ENCODE results near the gene ADRB1. TPM values are rescaled to one million over a fixed set of nuclear protein-coding genes. Genes with fewer than 3 reads are reported as not detected.

Gene ADRB1
- total and polyA plus RNA-seq, 4 experiments from 2014 or later: not detected

GRCh38 chr10:114021154-114021553, 22.5 kb upstream of the ADRB1 start:
- Mint-ChIP-seq H3K36me3 (no peaks in the 10 kb centered on the region), H3K27me3 (peaks cover 2 to 10% of the 10 kb centered on the region in 2 donors), H3K4me3 (no peak overlapping the region), H3K27ac (no peak overlapping the region), H3K9me3 (peaks cover 0 to 3% (median 0%) of the 10 kb centered on the region in 8 donors), H3K4me1 (peaks cover 12 to 24% (median 20%) of the 10 kb centered on the region in 4 donors)
- POLR2A ChIA-PET (ENCODE audit: partially characterized antibody): no interaction called here
- no peak overlapping the region for H3K27ac ChIP-seq (ENCODE audit: low read depth, low read length)
- H3K9me3 ChIP-seq (ENCODE audit: control insufficient read depth in 1 of 2, low read length in 2 of 2): no peaks in the 10 kb centered on the region
- H3K36me3 ChIP-seq (ENCODE audit: insufficient read depth, low read length): no peaks in the 10 kb centered on the region
- no peaks in the 10 kb centered on the region for H3K27me3 ChIP-seq (ENCODE audit: insufficient read depth, low read length)
- peaks cover 15% of the 10 kb centered on the region for H3K4me1 ChIP-seq (ENCODE audit: insufficient read depth, low read length)
- CTCF ChIA-PET (ENCODE audit: partially characterized antibody): no interaction called here
- DNase-seq: no peak
- intact Hi-C loops (cut with micrococcal nuclease): no loop called here
- no peak overlapping the region for H3K4me3 ChIP-seq (ENCODE audit: low read length in 2 of 2)

- CTCF ChIA-PET (ENCODE audit: partially characterized antibody): no interaction called here
- no peak overlapping the region for H3K27ac ChIP-seq (ENCODE audit: low read depth, low read length)
- H3K4me3 ChIP-seq (ENCODE audit: low read length in 2 of 2): no peak overlapping the region
- intact Hi-C loops (cut with micrococcal nuclease): no loop called here
- H3K4me3 Mint-ChIP-seq: no peak overlapping the region
- H3K36me3 ChIP-seq (ENCODE audit: insufficient read depth, low read length): no peaks in the 10 kb centered on the region
- H3K27ac Mint-ChIP-seq: no peak overlapping the region
- peaks cover 15% of the 10 kb centered on the region for H3K4me1 ChIP-seq (ENCODE audit: insufficient read depth, low read length)
- peaks cover 12 to 29% (median 20%) of the 10 kb centered on the region in 4 donors for H3K4me1 Mint-ChIP-seq
- no peaks in the 10 kb centered on the region for H3K9me3 ChIP-seq (ENCODE audit: control insufficient read depth in 1 of 2, low read length in 2 of 2)
- no peaks in the 10 kb centered on the region for H3K9me3 Mint-ChIP-seq
- H3K27me3 ChIP-seq (ENCODE audit: insufficient read depth, low read length): no peaks in the 10 kb centered on the region
- no peak for DNase-seq
- no peaks in the 10 kb centered on the region for H3K36me3 Mint-ChIP-seq
- POLR2A ChIA-PET (ENCODE audit: partially characterized antibody): no interaction called here
- H3K27me3 Mint-ChIP-seq: peaks cover 2 to 13% of the 10 kb centered on the region in 2 donors
Measured at GRCh38 chr10:114021717-114022680, 21.7 kb upstream of the ADRB1 start.

GRCh38 chr10:114022766-114023597, 20.7 kb upstream of the ADRB1 start:
- POLR2A ChIA-PET (ENCODE audit: partially characterized antibody): no interaction called here
- intact Hi-C loops (cut with micrococcal nuclease): no loop called here
- H3K4me3 Mint-ChIP-seq: no peak overlapping the region

GRCh38 chr10:114024876-114025610, 18.6 kb upstream of the ADRB1 start:
- no peak overlapping the region for H3K27ac ChIP-seq (ENCODE audit: low read depth, low read length)
- H3K4me1 ChIP-seq (ENCODE audit: insufficient read depth, low read length): peaks cover 15% of the 10 kb centered on the region
- H3K4me3 ChIP-seq (ENCODE audit: low read length in 2 of 2): no peak overlapping the region
- POLR2A ChIA-PET (ENCODE audit: partially characterized antibody): interaction anchor here (0.9 kb wide), 1 partner anchor 63 kb away, joined by 3 read pairs; no protein-coding TSS in a partner anchor
- no peaks in the 10 kb centered on the region for H3K36me3 ChIP-seq (ENCODE audit: insufficient read depth, low read length)
- peak; percentile 21 to 64 (median 28) for DNase-seq
- no peaks in the 10 kb centered on the region for H3K9me3 ChIP-seq (ENCODE audit: control insufficient read depth in 1 of 2, low read length in 2 of 2)
- peaks cover 0 to 3% (median 0%) of the 10 kb centered on the region in 8 donors for H3K9me3 Mint-ChIP-seq
- peaks cover 2 to 26% of the 10 kb centered on the region in 2 donors for H3K27me3 Mint-ChIP-seq
- no peak overlapping the region for H3K27ac Mint-ChIP-seq
- intact Hi-C loops (cut with micrococcal nuclease): loop anchor here (1.0 kb wide), 1 partner anchor 64 kb away; no protein-coding TSS in a partner anchor
- peaks cover 12 to 29% (median 19%) of the 10 kb centered on the region in 4 donors for H3K4me1 Mint-ChIP-seq
- peak overlapping the region in 6 of 8 donors; percentile 30 to 67 (median 56) for H3K4me3 Mint-ChIP-seq
- no peaks in the 10 kb centered on the region for H3K27me3 ChIP-seq (ENCODE audit: insufficient read depth, low read length)
- CTCF ChIA-PET (ENCODE audit: partially characterized antibody): no interaction called here
- no peaks in the 10 kb centered on the region for H3K36me3 Mint-ChIP-seq

More at GRCh38 chr10:114022766-114023597, 20.7 kb upstream of the ADRB1 start:
- Mint-ChIP-seq H3K27ac (no peak overlapping the region), H3K9me3 (no peaks in the 10 kb centered on the region), H3K27me3 (peaks cover 2 to 13% of the 10 kb centered on the region in 2 donors), H3K4me1 (peaks cover 12 to 29% (median 19%) of the 10 kb centered on the region in 4 donors), H3K36me3 (no peaks in the 10 kb centered on the region)
- peaks cover 15% of the 10 kb centered on the region for H3K4me1 ChIP-seq (ENCODE audit: insufficient read depth, low read length)
- DNase-seq: no peak
- H3K9me3 ChIP-seq (ENCODE audit: control insufficient read depth in 1 of 2, low read length in 2 of 2): no peaks in the 10 kb centered on the region
- no peaks in the 10 kb centered on the region for H3K36me3 ChIP-seq (ENCODE audit: insufficient read depth, low read length)
- no peak overlapping the region for H3K27ac ChIP-seq (ENCODE audit: low read depth, low read length)
- H3K27me3 ChIP-seq (ENCODE audit: insufficient read depth, low read length): no peaks in the 10 kb centered on the region
- CTCF ChIA-PET (ENCODE audit: partially characterized antibody): no interaction called here
- no peak overlapping the region for H3K4me3 ChIP-seq (ENCODE audit: low read length in 2 of 2)

- peaks cover 2 to 25% of the 10 kb centered on the region in 2 donors for H3K27me3 Mint-ChIP-seq
- intact Hi-C loops (cut with micrococcal nuclease): loop anchor here (1.0 kb wide), 1 partner anchor 64 kb away; no protein-coding TSS in a partner anchor
Measured at GRCh38 chr10:114025611-114026130, 18.0 kb upstream of the ADRB1 start.

DNA sequence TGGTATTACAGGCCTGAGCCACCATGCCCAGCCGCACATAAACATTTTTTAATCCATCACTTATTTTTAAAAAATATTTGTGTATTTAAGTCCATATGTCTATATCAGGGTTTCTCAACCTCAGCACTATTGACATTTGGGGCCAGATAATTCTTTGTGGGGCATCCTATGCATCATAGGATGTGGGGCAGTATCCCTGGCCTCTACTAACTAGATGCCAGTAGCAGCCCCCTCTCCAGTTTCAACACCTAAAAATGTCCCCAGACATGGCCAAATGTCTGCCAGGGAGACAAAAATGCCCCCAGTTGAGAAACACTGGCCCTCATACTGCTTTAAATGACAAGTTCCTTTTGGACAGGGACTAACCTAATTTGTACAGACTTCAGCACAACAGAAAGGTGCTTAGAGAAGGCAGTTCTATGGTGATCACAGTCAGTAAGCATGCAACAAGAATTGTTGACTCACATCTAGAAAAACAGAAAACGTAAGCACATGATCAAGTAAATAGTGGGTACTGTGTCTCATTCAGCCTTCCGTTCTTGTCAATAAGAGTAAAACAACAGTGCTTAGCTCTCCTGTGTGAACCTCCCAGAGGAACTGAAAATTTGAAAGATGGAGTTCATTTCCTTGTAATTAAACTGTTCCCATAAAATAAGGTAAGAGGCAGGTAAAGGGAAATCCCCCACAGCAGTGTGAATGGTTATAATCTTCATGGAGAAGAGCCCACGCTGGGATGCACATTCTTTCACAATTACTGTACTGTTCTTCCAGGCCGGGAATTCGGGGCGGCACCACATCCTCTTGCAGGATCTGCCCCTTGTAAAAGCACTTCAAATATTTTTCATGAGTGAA, 17.3 kb upstream of the ADRB1 start:
- H3K27ac ChIP-seq (ENCODE audit: low read depth, low read length): no peak overlapping the region
- no peak overlapping the region for H3K27ac Mint-ChIP-seq
- H3K27me3 Mint-ChIP-seq: peaks cover 4 to 26% of the 10 kb centered on the region in 2 donors
- no peak for DNase-seq
- no peaks in the 10 kb centered on the region for H3K27me3 ChIP-seq (ENCODE audit: insufficient read depth, low read length)
- peaks cover 12 to 29% (median 19%) of the 10 kb centered on the region in 4 donors for H3K4me1 Mint-ChIP-seq
- H3K4me1 ChIP-seq (ENCODE audit: insufficient read depth, low read length): peaks cover 15% of the 10 kb centered on the region
- no peaks in the 10 kb centered on the region for H3K9me3 ChIP-seq (ENCODE audit: control insufficient read depth in 1 of 2, low read length in 2 of 2)
- intact Hi-C loops (cut with micrococcal nuclease): no loop called here
- no peaks in the 10 kb centered on the region for H3K36me3 ChIP-seq (ENCODE audit: insufficient read depth, low read length)
- H3K4me3 Mint-ChIP-seq: no peak overlapping the region
- no peaks in the 10 kb centered on the region for H3K36me3 Mint-ChIP-seq
- POLR2A ChIA-PET (ENCODE audit: partially characterized antibody): no interaction called here
- H3K9me3 Mint-ChIP-seq: peaks cover 0 to 3% (median 0%) of the 10 kb centered on the region in 8 donors
- no peak overlapping the region for H3K4me3 ChIP-seq (ENCODE audit: low read length in 2 of 2)
- CTCF ChIA-PET (ENCODE audit: partially characterized antibody): no interaction called here

More at GRCh38 chr10:114025611-114026130, 18.0 kb upstream of the ADRB1 start:
- no peaks in the 10 kb centered on the region for H3K27me3 ChIP-seq (ENCODE audit: insufficient read depth, low read length)
- H3K4me3 ChIP-seq (ENCODE audit: low read length in 2 of 2): no peak overlapping the region
- H3K27ac ChIP-seq (ENCODE audit: low read depth, low read length): no peak overlapping the region
- no peak for DNase-seq
- Mint-ChIP-seq H3K4me1 (peaks cover 12 to 29% (median 19%) of the 10 kb centered on the region in 4 donors), H3K9me3 (peaks cover 0 to 3% (median 0%) of the 10 kb centered on the region in 8 donors), H3K27ac (no peak overlapping the region), H3K4me3 (peak overlapping the region in 5 of 8 donors; percentile 23 to 65 (median 42)), H3K36me3 (no peaks in the 10 kb centered on the region)
- CTCF ChIA-PET (ENCODE audit: partially characterized antibody): no interaction called here
- no peaks in the 10 kb centered on the region for H3K9me3 ChIP-seq (ENCODE audit: control insufficient read depth in 1 of 2, low read length in 2 of 2)
- peaks cover 15% of the 10 kb centered on the region for H3K4me1 ChIP-seq (ENCODE audit: insufficient read depth, low read length)
- H3K36me3 ChIP-seq (ENCODE audit: insufficient read depth, low read length): no peaks in the 10 kb centered on the region
- POLR2A ChIA-PET (ENCODE audit: partially characterized antibody): interaction anchor here (0.9 kb wide), 1 partner anchor 64 kb away, joined by 3 read pairs; no protein-coding TSS in a partner anchor

All from CD4-positive, alpha-beta memory T cell (primary cell).